Activated CD8-positive, alpha-beta memory T cell treated with anti-CD3 and anti-CD28 coated beads for 4 hours (primary cell): ENCODE data around the gene CNTNAP2.

ENCODE experiments used
- DNase-seq, 2 donors: peaks; one replicate each; pipeline ENCODE4 v3.0.0-alpha.2; 2020; ENCODE audit warnings: low read depth in 2 of 2

The CNTNAP2 gene

DNA sequence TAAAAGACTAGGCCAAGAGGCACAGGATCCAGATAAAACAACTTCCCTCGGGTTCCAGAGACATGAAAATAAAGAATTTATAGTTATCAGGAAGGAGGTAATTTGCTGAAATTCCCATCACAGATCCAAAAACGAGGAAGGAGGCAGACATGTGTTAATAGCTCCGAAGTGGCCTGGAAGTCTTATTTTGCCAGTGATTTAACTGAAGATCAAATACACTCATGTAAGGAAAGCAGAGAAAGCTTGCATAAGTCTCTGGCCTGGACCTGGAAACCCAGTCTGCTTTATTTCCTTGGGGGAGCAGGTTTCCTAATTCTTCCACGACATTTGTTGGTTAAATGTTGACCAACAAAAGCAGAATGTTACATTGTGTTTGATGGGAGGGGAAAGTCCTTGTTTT is 1975.3 kb downstream of the CNTNAP2 start:
- no peak for DNase-seq

DNA sequence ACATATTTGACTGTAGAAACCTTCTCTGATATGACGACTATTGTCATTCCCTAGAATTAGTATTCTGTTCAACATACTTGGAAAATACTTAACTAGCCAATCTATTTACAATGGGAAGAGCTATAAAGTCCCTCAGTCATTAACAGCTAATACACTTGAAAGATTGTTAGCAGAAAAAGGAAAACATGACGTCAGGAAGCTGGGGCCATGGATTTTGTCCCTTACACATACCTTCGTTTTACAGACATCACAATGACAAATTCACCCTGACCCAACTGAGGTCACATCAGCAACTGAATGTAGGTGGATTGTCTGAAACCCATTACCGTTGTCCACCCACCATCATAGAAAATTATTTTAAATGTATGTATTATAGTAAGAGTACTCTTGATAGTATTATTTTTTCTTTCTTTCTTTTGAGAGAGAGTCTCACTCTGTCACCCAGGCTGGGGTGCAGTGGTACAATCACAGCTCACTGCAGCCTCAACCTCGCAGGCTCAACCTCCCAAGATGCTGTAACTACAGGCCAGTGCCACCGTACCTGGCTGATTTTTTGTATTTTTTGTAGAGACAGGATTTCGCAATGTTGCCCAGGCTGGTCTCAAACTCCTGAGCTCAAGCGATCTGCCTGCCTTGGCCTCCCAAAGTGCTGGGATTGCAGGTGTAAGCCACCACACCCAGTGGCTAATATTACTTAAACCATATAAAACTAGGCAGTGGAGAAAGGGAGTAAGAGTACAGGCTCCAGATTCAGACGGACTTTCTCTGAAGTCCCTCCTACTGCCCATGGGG is 1977.0 kb downstream of the CNTNAP2 start:
- DNase-seq: no peak

DNA sequence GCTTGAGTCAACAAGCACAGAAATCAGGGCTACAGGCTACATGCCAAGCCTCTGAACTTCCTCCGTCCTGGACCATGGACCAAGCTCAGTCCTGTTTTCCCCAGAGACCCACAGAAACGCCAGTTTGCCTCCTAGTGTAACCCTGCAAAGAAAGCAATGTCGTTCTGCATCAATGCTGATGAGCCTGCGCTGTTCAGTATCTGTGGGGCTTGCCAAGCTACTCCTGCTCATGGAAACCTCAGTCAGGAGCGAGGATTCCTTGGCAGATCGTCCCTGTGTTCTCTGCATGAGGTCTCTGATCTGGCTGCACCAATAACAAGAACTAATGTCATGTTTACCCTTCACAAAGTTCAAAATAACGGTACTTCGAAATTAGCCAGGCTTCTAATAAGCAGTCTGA is 1978.5 kb downstream of the CNTNAP2 start:
- no peak for DNase-seq

DNA sequence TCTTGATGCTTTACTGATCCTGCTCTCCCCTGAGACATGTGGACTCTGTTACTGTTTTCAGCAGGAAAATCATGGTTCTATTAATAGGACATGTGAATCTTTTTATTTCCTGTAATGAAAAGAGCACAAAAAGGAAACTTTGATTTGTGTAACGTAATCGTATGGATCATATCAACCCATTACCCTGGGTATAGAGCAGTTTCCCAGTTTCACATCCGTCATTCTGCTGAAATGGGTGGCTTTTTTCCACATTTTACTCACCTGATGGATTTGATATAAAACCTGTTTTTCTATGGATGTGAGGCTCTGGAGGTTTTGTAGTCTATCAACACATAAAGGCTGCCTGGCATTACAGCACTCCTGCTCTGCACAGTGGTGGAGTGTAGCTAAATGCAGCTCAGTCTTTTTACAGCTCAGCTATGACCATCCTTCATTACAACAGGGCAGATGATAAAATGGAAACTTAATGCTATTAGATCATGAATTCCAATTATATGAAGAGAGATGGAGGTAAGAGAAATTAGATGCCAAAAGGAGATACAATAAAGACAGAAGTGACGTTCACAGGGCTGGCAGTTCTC is 1987.6 kb downstream of the CNTNAP2 start:
- no peak for DNase-seq

DNA sequence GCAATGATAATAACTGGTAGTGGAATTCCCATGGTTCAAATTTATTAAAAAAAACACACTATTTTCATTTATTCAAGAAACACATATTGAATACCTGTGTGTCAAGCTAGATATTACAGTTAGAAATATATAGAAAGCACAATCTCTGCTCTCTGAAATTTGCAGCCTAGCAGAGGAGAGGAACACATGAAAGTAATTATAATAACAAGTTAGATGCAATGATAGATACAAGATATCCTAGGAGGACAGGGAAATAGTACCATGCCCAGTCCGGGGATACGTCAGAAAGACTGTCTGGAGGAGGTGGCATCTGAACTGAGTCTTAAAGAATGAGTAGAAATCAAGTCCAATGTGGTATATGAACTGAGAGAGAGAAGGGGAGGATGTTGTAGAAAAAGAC is 1988.3 kb downstream of the CNTNAP2 start:
- DNase-seq: no peak

DNA sequence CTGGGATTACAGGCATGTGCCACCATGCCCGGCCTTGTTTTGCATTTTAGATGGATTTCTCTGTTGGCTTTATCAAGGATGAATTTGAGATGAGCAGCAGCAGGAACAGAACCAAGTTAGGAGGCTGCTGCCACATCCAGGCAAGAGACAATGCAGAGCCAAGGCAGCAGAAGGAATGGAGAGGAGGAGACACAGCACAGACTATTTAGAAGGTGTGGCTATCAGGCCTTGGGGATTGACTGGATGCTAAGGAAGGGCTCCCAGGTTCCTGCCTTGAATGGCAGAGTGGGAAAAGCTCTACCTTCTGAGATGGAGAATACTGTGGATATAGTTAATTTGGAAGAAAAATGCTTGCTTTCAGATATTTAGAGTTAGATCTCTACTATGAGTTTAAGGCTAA is 1989.3 kb downstream of the CNTNAP2 start:
- no peak for DNase-seq

DNA sequence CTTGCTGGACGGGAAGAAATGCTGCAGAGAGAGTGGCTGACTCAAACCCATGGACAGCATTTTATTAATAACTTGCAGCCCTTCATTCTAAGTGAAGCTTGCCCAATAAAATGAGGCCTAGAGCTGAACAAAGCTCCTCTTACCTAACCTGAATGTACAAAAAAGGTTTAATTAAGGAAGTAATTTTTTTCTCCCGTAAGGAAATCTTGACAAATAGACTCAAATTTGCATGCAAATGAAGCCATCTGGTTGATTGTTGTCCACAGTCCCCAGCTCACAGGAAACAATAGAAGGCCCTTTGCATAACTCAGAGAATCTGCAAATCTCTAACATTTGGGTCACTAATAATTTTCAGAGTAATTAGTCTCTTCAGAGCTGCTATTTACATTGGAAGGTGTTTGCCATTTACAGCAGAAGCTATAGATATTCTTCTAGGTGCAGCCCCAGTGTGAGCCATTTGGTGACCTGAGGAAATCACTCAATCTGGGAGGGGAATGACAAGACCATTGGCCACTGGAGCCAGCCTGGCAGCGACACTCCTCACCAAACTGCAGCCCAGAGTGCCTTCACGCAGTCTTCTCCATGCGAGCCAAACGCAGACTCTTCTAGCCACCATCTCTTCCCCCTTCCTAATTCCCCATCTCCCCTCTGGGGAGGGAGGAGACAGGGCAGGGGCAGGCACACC is 1991.0 kb downstream of the CNTNAP2 start:
- no peak for DNase-seq

DNA sequence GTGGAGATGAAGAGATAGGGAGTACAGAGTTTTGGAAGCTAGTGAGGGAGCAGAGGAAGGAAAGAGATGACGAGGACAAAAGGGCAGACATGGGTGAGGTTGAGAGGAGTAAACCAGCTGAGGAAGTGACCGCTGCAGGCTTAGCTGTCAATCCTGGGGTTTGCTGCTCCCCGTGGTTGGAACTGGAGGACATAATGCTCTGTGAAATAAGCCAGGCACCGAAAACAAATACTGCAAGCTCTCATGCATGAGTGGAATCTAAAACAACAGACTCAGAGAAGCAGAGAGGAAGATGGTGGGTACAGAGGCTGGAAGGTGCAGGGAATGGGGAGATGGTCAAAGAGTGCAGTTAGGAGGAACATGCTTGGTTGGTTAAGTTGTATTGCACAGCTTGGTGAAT is 1991.8 kb downstream of the CNTNAP2 start:
- no peak for DNase-seq

DNA sequence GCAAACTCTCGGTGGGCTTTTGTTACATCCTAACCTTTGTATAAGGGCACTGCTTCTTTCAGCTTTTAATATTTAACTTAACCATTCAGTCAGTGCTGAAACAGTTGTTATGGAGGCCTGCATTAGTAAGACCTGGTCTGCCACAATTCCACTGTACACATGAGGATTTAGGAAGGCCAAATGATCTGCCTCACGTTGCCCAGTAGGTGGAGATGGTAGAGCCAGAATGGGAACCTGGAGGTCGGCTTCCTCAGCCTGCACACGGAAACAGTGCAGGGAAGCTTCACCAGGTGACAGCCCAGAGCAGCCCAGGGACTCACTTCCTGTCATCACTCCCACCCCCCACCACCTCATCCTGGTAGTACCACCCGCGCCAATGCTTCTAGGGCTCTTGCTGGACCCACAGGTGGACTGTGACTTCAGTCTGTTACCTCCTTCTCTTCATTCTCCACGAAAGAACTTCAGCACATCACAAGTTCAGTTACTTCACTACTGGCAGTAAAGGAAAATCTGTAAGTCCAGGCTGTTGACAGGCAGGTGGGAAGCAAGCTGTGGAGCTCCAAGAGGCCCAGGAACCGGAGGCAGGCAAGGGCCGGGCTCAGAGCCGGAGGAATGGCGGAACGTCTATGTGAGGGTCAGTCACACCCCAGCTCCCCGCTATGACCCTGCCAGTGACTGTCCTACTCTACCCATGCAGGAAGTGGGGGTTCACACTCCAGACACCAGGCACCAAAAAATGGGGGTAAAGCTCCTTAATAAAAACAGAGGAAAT is 1993.7 kb downstream of the CNTNAP2 start:
- DNase-seq: no peak

DNA sequence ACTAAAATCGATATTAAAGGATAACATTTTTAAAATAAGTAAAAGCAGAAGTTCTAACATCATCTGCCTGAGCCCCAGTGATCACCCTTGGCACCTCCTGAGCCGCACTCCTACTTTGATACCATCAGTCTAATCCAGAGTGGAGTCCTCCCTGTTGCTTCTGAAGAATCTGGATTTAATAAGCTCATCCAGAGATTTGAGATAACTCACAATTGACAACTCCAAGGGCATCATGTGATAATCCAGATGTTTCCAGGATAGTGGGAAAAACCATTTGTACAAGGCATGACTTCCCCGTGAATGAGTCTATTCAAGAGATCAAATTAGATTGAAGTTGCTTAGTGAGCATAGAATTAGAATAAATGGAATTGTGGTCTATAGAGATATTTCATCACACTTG is 1998.2 kb downstream of the CNTNAP2 start:
- no peak for DNase-seq

DNA sequence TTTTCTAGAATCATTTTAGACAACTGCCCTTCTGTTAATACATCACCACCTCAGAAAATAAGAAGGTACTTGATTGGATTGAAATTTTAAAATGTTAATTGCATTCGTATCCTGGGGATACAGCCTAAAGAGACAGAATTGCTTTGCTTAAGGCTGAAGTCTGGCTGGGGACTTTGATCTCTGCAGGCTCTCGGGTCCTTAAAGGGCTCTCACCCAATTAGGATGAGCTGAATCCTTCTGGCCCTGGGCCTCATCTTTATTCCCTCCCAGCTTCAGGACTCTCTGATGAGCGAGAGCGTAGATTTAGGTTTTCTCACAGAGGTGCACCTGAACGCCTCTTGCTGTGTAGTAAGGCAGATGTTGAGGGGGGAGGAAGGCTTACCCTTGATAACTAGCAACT is 1998.7 kb downstream of the CNTNAP2 start:
- no peak for DNase-seq

DNA sequence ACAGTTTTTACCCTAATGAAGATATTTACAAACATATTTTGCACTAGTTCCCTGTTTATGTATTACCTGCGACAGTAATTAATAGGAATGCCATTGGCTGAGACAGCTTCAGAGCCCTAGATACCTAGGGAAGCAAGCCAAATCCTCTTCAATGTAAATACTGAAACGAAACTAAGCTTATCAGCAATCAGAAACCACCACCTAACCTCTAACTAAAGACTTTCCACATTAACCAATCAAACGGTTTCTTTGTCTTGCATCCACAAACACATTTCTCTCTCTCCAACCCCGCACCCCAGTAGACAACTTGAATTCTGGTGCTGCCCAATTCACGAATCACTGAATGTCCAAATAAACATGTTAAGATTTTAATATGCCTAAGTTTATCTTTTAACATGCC is 1999.6 kb downstream of the CNTNAP2 start:
- DNase-seq: no peak

DNA sequence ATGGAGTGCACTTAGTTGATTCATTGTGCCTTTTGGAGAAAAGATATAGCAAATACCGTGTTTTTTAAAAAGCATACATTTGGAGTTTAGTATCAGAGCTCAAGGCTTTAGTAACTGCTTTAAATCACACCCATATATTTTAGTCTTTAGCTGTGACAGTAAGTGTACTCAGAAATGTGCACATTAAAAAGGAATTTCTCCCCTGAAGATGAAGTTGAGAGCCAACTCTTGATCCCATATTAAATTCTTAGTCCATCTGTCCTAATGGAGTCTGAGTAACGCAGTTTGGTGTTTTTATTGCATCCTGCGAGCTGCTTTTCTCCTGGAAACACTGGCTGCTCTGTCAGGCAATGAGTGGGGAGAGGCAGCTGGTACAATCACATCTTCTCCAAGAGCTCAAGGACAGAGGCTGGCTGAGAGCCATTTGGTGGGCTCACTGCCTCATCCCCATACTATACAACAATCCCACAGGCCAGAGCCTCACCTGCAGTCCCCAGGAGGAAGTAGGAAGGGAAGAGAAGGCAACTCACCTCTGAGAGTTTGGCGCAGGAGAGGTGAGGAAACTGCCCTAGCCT is 2000.3 kb downstream of the CNTNAP2 start:
- DNase-seq: no peak

DNA sequence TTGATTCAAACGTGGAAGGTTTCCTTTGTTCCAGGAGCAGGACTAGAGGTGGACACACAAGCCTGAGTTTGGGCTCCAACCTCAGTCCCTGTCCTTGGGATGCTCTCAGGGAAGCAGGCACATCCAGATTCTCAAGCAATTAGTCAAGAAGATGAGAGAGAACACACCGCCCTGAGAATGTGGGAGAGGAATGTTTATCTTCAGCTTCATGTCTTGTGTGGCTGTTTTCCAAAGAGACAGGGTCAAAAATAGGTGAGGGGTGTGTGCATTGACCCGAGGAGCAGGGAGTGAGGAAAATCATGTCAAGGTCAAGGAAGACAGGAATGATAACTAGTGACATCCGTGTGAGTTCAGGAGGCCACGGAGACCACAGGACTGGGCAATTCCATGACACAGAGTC is 2001.8 kb downstream of the CNTNAP2 start:
- DNase-seq: no peak

DNA sequence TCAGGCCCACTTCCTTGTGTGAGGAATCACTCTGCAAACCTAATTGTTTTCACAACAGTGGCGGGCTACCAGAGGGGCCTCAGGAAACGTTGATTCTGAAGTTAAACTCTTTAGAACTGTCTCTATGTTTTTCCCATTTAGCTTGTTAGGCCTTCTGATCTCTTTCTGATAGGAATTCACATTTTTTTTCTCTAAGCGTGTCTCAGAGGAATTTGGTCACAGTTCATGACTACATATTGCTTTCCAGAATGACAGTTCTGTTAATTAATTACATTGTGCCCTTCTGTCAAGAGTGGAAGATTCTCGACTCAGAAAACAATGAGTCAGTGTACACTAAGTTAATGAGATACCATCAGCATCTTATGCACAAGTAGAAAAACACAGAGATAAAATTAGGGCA is 2004.8 kb downstream of the CNTNAP2 start:
- no peak for DNase-seq

DNA sequence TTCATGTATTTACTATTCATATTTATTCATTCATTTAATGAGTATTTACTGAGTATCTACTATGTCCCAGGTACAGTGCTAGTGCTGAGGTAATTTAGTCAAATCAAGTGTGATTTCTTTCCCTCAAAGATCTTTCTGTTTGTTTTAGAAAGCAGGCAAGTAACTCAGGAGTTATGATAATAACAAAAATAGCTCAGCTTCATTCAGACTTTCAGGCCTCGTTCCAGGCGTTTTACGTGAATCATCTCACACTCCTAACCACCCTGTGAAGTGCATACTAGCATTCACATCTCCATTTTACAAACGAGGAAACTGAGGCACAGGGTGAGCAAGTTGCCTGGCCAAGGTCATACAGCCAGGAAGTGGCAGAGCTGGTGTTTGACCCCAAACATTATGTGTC is 2005.2 kb downstream of the CNTNAP2 start:
- DNase-seq: no peak

DNA sequence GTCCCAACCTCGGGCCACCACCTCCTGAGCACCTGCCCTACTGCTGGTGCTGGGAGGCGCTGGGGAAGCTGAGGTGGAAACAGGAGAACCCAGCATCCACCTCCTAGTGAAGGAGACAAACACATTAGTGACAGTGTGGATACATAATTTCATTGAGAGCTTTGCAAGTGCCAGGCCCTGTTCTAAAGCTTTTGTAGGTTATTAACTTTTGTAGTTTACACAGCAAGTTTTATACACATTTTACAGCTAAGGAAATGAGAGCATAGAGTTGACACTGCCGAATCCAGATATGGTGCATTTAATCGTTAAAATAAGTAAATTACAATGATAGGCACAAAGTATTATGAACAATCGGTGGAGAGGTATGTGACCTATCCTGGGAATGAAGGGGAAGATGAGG is 2007.9 kb downstream of the CNTNAP2 start:
- DNase-seq: no peak

DNA sequence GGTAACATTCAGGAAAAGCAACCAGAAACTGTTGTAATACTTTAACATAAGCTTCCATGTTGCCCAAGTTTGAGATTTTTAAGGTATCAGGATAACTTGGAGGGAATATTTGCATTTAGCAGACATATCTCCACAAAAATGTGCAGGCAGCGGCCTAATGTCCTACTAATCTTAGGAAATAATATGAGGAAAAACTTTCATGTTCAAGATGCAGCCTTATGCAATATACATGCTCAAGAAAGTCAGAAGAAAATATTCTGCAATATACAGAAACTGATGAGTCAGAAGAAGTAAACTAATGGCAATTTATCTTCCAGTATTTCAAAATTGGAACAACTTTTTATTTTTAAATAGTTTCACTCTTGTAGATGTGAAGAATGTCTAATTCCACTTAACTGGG is 2010.8 kb downstream of the CNTNAP2 start:
- no peak for DNase-seq

DNA sequence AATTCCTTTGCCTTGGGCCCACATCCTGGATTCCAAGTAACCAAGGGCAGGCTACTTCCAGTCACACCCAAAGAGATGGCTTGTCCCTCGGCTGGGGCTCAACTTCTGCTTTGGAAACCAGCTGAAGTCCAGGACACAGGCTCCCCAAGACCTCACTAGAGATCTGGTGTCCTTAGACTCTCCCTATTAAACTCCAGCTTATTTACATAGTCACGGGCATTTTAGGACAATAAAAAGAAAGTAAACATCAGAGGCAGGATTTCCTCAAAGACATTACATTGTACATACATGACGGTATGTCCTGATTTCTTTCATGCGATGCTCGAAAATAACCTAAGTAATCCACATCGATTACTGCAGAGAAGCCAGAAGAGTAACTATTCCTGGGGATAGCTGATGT is 2012.4 kb downstream of the CNTNAP2 start:
- DNase-seq: no peak

DNA sequence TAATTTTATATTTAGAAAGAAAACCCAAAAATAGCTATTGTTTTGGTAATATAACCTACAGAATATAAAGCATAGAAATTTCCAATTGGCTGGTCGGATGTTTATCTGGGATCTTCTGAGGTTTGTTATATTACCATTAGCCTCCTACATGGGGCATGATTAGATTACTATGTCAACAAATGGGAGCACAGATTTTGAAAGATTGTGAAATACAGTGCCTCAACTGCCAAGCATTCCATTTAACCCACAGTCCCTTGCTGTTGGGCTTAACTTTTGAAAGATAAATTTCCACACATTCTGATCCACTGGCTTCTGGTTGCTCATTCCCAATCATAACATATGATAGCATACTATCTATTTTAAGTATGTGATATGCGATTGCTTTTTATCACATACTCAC is 2018.5 kb downstream of the CNTNAP2 start:
- DNase-seq: no peak

DNA sequence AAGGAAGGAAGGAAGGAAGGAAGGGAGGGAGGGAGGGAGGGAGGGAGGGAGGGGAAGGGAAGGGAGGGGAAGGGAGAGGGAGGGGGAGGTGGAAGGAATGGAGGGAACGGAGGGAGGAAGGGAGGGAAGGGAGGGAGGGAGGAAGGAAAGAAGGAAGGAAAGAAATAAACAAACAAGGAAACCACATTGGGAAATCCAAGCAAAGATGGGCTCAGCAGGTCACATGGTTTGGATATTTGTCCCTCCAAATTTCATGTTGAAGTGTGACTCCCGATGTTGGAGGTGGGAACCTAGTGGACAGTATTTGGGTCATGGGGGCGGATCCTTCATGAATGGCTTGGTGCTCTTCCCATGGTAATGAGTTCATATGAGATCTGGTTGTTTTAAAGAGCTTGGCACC is 2019.4 kb downstream of the CNTNAP2 start:
- DNase-seq: no peak

DNA sequence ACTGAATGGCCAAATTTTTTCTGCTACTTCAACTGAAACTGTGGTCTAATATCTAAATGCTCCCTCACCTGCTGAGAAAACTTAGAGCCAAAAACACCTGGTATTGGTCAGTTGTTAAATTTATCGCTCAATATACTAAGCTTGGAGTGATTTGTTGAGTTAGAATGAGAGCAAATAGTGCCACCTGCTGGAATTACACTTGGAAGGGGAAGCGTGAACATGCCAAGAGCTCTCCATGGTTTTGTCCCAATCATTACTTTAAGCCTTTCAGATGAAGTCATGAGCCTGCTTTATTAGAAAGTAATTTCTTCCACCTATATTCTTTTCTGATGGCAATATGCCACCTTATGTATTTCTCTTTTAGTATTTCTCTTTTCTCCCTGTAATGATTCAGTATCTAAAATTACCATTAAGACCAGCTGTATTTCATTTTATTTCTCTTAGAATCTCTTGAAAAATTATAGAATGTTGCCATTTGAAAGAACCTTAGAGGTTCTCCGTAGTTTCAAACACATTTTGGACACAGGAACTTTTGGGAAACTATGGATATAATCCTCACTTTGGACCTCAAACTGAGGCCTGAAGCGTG is 2026.2 kb downstream of the CNTNAP2 start:
- DNase-seq: no peak
